GM18508 (cell line): ENCODE results near the gene NDEL1.

Experiments
- ATAC-seq: cut with Tn5 transposase; IDR thresholded peaks from one replicate; pipeline ENCODE4 v1.9.1; 2021; ENCODE audit warnings: moderate number of reproducible peaks; ENCODE audit not compliant: insufficient read depth, unreplicated experiment

Gene NDEL1

DNA sequence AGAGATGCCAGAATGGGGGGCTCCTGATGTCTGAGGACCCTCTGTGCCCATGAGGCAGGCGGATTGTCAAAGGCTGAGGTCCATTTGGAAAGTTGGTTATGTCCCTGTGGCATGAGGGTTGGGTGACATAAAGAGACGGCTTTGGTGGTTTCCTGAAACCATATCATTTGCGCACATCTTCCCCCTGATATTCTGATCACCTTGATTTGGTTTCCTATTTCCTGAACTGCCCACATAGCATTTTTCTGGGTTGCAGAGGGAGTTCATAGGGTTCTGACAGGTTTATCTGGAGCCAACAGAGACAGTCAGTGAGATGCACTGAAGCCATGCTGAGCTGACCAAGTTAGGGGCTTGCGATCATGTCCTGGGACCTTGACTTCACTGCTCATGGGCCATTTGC lies 22.4 kb upstream of the NDEL1 start:
- ATAC-seq: no peak

DNA sequence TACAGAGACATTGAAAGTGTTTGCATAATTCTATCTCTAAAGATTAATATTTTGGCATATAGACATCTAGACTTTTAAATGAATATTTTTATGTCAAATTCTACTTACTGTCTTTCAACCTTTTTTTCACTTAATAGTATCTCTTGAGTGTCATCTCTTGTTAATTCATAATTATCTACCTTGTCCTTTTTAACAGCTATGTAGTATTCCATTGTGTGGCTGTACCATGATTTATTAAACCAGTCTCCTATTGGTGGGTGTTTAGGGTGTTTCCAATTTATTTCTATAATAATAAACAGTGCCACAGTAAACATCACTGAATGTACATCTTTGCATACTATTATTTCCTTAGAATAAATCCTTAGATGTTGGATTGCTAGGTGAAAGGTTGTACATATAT lies 21.7 kb upstream of the NDEL1 start:
- no peak for ATAC-seq

DNA sequence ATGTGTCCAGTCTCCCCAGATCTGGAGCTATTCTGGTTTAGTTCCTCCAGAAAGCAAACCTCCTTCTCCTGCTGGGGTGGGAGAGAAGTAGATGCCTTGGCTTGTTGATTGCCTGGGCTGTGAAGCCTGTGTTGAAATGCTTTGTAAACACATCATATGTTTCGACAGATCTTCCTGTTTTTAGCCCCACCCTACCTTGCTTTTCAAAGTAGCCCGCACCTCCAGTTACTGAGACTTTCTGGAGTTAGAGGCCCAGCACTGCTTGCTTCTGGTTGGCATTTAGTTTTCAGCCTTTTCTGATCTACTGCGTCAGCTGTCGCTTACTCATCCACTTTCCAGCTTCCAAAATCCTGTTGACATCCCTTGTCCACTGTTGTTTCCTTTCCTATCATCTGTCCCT lies 17.9 kb upstream of the NDEL1 start:
- ATAC-seq: no peak

DNA sequence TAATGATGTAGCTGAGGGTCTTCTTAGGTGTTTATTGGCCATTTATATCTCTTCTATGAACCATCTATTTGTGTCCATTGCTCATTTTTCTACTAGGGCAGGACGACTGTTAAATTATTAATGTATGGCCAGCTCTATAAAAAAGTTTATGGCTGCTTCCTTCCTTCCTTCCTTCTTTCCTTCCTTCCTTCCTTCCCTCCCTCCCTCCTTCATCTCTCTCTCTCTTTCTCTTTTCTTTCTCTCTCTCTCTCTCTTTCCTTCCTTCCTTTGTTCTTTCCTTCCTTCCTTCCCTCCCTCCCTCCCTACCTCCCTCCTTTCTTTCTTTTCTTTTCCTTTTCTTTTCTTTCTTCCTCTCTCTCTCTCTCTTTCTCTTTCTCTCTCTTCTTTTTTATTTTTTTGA lies 17.2 kb upstream of the NDEL1 start:
- no peak for ATAC-seq

DNA sequence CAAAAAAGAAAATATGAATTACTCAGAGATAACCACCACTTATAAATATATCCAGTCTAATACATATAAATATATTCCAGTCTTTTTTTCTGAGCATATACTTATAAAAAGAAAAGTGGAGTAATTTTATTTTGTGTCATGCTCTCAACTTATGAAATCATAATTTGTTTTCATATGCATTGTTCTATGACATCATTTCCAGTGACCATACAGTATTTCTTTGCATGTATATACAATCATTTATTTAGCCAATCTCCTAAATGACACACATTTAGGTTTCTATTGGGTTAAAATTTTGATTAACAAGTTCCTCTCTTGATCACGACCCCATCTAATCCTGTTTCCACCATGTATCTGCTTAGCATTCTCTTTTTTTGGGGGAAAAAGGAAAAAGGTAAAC lies 16.4 kb upstream of the NDEL1 start:
- ATAC-seq: no peak

DNA sequence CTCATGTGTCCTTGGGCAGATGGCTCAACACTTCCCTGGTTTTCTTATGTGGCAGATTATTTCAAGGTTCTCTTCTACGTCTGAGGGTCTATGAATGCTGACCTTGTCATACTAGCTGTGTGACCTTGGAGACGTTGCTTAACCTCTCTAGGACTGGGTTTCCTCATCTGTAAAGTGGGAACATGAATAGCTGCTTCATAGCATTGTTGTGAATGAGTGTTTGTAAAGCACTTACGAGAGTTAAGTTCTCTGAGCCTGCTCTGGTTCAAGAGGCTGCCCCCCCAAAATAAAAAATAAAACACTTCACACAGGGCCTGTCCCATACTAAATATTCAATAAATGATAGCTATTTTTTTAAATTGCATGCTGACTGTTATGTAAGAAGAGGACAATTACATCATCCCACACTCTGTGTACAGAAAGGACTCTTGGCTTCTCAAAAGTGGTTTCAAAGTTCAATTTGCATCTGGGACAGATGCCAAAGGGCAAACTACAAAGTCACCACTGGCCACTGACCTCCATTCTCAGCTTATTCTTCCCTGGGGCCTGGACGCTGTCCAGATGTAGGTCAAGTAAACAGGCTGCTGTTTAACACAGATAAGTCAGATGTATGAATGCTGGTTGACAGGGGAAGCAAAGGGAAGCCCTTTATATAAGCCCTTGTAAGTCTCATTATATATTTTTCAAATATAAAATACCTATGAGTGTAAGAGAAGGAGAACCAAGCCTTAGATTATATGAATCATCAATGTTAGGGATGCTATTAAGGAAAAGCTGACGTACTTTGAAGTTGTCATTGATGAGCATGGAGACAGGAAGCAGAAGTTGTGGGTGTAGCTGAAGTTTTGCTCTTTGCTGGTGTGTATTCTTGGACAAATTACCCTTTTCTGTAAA lies 15.4 kb upstream of the NDEL1 start:
- ATAC-seq: no peak

DNA sequence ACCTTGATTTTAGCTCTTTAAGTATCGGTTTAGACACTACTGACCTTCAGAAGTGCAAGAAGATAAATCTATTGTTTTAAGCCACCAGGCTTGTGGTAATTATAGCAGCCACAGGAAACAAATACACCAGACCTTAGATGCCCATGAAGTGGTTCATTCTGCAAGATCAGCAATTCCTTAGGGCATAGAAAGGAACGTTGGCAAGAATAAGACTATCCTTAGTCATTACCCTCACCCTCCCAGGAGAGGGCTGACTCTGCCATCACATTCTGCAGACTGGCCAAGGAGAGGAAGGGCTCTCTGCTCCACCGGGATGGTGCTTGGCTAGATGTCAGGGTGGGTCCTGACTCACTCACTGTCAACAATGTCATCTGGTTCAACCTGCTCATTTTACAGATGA lies 14.1 kb upstream of the NDEL1 start:
- ATAC-seq: no peak

DNA sequence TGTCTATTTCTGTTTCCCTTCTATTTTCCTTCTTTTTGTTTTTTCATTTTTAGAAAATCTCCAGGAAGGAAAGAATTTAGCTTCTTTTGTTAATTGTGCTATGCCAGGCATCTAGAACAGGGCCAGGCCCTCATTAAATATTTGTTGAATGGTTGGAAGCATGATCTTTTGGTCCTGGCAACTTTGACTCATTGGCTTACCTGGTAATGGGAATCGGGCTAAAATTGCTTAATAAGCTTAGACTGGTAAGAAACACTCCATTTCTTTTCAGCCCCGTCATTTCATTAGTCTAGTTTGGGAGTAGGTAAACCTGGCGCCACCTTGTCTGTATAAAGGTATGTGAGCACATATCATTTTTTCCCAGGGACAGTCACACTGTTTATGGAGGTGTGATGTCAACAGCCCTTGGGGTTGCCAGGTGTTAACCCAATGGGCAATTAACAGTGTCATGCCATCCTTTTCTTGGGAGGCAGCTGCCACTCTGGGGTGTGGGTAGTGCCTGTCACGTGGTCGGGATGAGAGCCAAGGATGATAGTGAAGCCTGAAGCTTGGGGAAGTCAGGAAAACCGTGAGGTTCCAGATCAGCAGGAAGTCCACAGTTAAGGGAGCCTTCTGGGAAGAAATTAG lies 9.5 kb upstream of the NDEL1 start:
- no peak for ATAC-seq

DNA sequence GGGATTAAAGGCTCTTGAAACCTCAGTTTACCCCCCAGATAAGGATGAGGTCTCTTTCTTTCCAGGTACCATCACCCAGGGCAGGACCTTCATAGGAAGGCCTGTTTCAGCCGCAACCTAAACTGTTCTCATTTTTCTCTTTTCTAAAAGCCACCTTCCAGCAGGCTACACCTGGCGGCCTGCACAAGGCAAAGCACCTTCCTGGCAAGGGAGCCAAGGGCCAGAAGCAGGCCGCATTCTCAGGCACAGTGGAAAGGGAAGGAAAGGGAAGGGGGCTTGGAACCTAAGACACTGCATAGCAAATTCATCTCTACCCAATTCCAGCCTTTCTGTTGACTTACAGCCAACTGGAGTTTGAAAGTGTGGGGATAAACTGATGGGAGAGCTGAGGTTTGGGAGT lies 8.9 kb upstream of the NDEL1 start:
- no peak for ATAC-seq

DNA sequence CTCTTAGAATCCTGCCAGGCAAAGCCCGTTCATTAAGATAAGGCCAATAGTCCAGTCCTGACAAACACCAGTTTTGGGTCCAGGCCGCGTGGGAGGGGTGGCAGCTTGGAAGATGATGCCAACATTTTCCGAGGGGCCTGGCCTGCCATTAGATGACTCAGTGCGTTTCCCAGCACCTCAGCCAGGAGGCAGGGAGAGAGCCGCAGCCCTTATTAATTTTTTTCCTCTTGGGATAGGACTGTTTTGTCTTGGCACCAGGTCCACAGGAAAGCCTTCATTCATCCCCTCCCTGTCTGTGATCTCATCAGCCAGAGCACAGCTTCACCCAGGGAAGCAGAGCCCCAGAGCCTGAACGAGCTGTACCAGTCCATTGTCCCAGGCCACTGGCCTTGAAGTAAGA lies 4.7 kb upstream of the NDEL1 start:
- ATAC-seq: no peak

DNA sequence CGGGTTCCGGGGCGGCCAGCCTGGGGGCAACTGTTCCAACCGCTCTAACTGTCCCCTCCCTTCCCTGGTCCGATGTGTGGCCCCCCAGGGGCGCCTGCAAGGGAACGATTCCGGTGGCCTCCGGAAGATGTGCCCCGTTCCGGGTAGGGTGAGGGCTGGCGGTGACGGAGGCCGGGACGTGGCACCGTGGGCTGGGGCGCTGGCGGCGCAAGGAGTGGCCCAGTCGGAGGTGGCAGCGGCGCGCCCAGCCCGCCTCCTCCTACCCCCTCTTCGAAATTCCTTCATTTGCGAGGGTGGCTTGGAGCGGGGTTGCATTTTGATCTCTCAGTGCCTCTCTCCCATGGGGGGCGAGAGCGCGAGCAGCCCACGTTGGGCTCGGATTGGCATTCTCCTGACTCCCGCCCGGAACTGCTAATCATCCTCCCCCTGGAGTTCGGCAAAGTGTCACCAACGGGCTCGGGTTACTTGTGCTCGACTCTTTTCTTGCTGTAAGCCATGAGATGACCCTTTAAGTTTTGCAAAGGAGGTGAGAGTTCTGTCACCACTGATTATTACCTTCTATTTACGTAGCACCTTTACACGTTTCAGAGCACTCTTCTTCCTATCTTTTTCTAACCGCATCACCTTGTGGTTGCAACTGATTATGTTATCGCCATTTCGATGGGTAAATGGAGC lies 622 bp downstream of the NDEL1 start:
- peak; percentile 24 for ATAC-seq

DNA sequence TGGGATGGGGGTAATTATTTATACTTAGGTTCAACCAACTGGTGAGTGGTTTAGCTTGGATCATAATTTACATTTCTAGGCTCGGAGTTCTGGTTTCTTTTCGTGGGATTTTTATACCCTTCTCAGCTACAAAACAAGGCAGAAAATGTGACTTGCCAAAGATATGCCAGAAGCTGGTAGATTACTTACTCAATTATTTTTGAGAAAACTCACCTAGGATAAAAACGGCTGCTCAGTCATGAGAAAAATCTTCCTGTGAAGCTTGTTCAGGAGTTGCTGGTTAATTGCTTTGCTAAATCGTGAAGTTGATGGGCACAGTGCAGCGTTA lies 1.1 kb downstream of the NDEL1 start:
- no peak for ATAC-seq

DNA sequence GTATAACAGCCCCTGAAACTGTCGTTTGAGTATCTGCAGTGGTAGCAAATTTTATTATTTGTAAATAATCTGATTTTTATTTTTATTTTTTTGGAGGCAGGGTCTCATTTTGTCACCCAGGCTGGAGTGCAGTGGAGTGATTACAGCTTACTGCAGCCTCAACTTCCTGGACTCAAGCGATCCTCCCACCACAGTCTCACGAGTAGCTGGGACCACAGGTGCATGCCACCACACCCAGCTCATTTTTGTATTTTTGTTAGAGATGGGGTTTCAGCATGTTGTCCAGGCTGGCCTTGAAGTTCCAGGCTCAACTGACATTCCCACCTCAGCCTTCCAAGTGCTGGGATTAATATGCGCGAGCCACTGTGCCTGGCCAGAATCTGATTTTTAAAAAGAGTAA lies 2.8 kb downstream of the NDEL1 start:
- ATAC-seq: no peak

DNA sequence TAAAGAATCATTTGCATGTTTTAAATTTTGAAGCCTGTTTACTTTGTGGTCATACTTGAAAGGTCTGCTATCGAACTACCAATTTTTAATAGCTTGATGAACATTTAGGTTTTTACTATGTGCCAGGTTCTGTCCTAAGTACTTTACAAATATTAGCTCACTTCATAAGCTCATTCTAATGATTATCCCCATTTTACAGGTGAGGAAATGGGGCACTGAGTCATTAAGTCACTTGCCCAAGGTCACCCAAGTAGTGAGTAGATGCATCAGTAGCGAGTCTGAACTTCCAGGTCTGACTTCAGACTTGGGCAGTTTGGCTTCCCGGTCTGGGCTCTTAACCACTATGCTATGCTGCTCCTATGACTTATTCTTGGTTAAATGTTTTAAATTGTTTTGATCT lies 4.0 kb downstream of the NDEL1 start:
- no peak for ATAC-seq

DNA sequence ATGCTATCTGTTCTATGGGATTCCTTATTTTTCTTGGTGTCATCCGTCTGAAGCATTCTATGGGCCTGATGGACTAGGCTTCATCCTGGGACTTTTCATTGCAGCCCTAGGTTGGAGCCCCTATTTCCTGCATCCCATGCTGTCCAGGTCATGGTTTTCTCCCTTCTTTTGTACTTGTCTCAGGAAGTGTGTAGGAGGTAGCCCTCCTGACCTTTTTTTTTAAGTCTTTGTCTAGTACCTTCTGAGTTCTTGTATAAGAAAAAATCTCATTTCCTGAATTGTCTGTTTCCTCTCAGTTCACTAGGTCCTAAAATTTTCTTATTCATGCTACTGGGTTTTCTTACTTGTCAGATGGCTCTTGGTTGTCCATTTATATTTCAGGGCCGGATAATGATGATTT lies 6.0 kb downstream of the NDEL1 start:
- ATAC-seq: no peak

DNA sequence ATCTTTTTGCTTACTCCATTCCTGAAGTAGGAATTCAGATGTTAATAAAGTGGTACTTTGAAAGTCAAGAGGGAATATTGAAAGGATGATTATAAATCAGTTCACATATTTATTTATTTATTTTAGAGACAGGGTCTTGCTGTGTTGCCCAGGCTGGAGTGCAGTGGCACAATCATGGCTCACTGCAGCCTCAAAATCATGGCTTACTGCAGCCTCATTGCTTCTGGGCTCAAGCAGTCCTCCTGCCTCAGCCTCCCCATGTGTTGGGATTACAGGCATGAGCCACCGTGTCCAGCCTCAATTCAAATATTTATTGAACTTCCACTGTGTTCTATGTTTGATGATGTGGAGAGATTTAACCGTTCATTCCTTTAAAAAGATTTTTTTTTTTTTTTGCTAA lies 6.6 kb downstream of the NDEL1 start:
- ATAC-seq: no peak

DNA sequence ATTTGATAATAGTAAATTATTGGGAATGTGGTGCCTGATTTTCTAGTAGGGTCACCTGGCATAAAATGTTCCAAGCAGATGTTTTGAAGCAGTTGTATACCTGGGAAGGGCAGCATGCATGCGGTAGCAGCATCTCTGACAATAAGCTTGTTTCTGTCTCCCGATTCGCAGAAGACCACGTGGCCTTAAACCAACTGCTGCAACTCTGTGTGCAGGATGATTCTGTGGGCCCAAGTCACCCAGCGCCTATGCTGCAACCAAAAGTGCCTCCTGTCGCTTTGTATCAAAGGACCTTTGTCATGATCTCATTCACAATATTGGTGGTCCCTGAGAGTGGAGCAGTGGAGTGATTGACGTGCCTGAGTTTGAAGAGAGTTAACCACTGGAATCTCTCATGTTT lies 8.1 kb downstream of the NDEL1 start:
- no peak for ATAC-seq

DNA sequence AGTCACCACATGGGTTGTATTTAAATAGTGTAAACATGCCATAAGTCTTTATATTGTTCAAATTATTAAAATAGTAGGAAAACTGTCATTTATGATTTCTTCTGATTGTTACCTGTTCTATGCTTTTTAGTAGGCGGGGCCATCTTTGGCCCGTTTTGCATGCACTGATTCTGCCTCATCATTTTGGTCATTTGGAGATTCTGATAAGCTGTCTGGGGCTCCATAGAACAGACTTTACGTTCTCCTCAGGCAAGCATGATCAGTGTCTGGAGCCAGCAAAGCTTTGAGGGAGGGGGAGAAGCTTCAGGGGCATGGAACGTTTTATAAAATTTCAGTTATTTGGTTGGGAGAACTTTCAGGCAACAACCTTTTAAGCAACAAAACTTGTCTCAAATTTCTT lies 8.8 kb downstream of the NDEL1 start:
- no peak for ATAC-seq

DNA sequence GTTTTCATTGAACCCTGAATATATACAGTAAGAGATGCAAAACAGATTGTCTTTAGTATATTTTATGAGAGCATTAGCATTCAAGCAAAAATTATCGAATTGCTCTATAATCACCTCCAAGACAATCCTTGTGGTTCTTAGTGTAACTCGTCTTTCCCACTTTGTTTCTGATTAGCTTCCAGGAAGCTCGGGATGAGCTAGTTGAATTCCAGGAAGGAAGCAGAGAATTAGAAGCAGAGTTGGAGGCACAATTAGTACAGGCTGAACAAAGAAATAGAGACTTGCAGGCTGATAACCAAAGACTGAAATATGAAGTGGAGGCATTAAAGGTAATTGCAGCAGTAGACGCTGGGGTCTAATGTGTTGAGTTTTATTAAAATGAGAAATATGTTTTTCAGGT lies 9.9 kb downstream of the NDEL1 start:
- no peak for ATAC-seq

DNA sequence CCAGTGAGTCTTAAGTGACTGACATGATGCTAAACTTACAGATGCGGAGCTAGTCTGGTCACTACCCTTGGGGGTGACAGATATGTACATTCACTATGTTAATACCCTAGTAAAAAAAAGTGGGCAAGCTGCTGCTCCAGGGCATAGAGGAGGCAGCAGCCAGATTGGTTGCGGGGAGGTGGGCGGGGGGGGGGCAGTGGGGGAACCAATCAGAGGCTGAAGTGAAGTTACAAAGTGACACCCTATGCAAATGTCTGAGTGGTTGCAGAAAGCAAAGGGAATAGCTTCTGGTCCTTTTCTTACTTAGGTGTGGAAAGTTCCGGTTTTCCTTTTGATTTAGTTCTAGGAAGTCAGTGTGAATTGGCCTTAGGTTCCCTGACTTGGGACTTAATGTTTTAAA lies 12.1 kb downstream of the NDEL1 start:
- no peak for ATAC-seq

DNA sequence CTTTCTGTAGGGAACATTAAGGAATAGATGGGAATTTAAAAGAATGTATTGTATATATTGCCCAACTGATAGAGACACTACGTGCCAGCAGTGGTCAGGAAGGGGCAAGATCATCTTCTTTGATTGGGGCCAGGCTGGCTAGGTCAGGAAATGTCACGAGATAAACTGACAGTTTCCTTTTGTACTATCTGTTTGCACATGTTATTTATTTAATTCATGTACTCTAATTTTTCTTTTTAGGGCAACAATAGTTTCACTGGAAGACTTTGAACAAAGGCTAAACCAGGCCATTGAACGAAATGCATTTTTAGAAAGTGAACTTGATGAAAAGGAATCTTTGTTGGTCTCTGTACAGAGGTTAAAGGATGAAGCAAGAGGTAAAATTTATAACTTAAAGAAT lies 12.6 kb downstream of the NDEL1 start:
- no peak for ATAC-seq
